ENCODE results near the gene HDAC7.

Gene HDAC7

GRCh38 chr12:47825173-47825639 is 5.5 kb upstream of the HDAC7 start:
- POLR2A ChIA-PET: no interaction called here

GRCh38 chr12:47824635-47825034 is 4.9 kb upstream of the HDAC7 start:
- ChIA-PET POLR2A (no interaction called here), CTCF (interaction anchor here (1.6 kb wide), 1 partner anchor 13 kb away, joined by 7 read pairs; no protein-coding TSS in a partner anchor)
- DNase-seq (ENCODE audit: extremely low spot score): no peak
- TF ChIP-seq ARNT (IDR thresholded peaks at IDR 0.05): no peak
- TF ChIP-seq CTBP1 (IDR thresholded peaks at IDR 0.05; ENCODE audit: borderline replicate concordance): no peak
- TF ChIP-seq FOXK2 (IDR thresholded peaks at IDR 0.05): no peak
- no peak for TF ChIP-seq ZNF384 (IDR thresholded peaks at IDR 0.05)
- TF ChIP-seq HDGF (IDR thresholded peaks at IDR 0.05; ENCODE audit: borderline replicate concordance): no peak
- TF ChIP-seq SP1 (IDR thresholded peaks at IDR 0.05): no peak
- TF ChIP-seq BHLHE40 (IDR thresholded peaks at IDR 0.05; ENCODE audit: borderline replicate concordance): no peak
- TF ChIP-seq TARDBP (IDR thresholded peaks at IDR 0.05): no peak
- no peak for TF ChIP-seq L3MBTL2 (conservative IDR thresholded peaks at IDR 0.05)
- TF ChIP-seq FOXA1 (IDR thresholded peaks at IDR 0.05): no peak
- no peak for TF ChIP-seq PKNOX1 (IDR thresholded peaks at IDR 0.05)
- TF ChIP-seq FOXM1 (IDR thresholded peaks at IDR 0.05; ENCODE audit: borderline replicate concordance): no peak
- no peak for TF ChIP-seq ELF4 (IDR thresholded peaks at IDR 0.05)
- no peak for TF ChIP-seq SUZ12 (IDR thresholded peaks at IDR 0.05)

More at GRCh38 chr12:47825173-47825639, 5.5 kb upstream of the HDAC7 start:
- CTCF ChIA-PET: interaction anchor here (1.6 kb wide), 1 partner anchor 12 kb away, joined by 7 read pairs; no protein-coding TSS in a partner anchor
- no peak for DNase-seq (ENCODE audit: extremely low spot score)
- TF ChIP-seq FOXM1 (IDR thresholded peaks at IDR 0.05; ENCODE audit: borderline replicate concordance): no peak
- no peak for TF ChIP-seq TARDBP (IDR thresholded peaks at IDR 0.05)
- TF ChIP-seq LEF1 (IDR thresholded peaks at IDR 0.05; ENCODE audit: borderline replicate concordance): no peak
- no peak for TF ChIP-seq PKNOX1 (IDR thresholded peaks at IDR 0.05)
- TF ChIP-seq FOXA1 (IDR thresholded peaks at IDR 0.05): no peak
- TF ChIP-seq BHLHE40 (IDR thresholded peaks at IDR 0.05; ENCODE audit: borderline replicate concordance): no peak
- no peak for TF ChIP-seq SP1 (IDR thresholded peaks at IDR 0.05)
- no peak for TF ChIP-seq ARNT (IDR thresholded peaks at IDR 0.05)
- no peak for TF ChIP-seq FOXK2 (IDR thresholded peaks at IDR 0.05)
- no peak for TF ChIP-seq CTBP1 (IDR thresholded peaks at IDR 0.05; ENCODE audit: borderline replicate concordance)
- TF ChIP-seq ZNF384 (IDR thresholded peaks at IDR 0.05): no peak
- no peak for TF ChIP-seq HDGF (IDR thresholded peaks at IDR 0.05; ENCODE audit: borderline replicate concordance)
- no peak for TF ChIP-seq L3MBTL2 (conservative IDR thresholded peaks at IDR 0.05)
- TF ChIP-seq SUZ12 (IDR thresholded peaks at IDR 0.05): no peak
- no peak for TF ChIP-seq NFRKB (IDR thresholded peaks at IDR 0.05)
- TF ChIP-seq ELF4 (IDR thresholded peaks at IDR 0.05): no peak

- TF ChIP-seq ZNF384 (IDR thresholded peaks at IDR 0.05): no peak
- TF ChIP-seq ELF4 (IDR thresholded peaks at IDR 0.05): no peak
- no peak for TF ChIP-seq FOXK2 (IDR thresholded peaks at IDR 0.05)
- TF ChIP-seq SP1 (IDR thresholded peaks at IDR 0.05): no peak
- no peak for TF ChIP-seq NFRKB (IDR thresholded peaks at IDR 0.05)
- TF ChIP-seq LEF1 (IDR thresholded peaks at IDR 0.05; ENCODE audit: borderline replicate concordance): no peak
- TF ChIP-seq HDGF (IDR thresholded peaks at IDR 0.05; ENCODE audit: borderline replicate concordance): no peak
- TF ChIP-seq ARNT (IDR thresholded peaks at IDR 0.05): no peak
- TF ChIP-seq PKNOX1 (IDR thresholded peaks at IDR 0.05): no peak
- no peak for TF ChIP-seq SUZ12 (IDR thresholded peaks at IDR 0.05)
- TF ChIP-seq CTBP1 (IDR thresholded peaks at IDR 0.05; ENCODE audit: borderline replicate concordance): no peak
- TF ChIP-seq BHLHE40 (IDR thresholded peaks at IDR 0.05; ENCODE audit: borderline replicate concordance): no peak
- no peak for TF ChIP-seq TARDBP (IDR thresholded peaks at IDR 0.05)
- TF ChIP-seq L3MBTL2 (conservative IDR thresholded peaks at IDR 0.05): no peak
- no peak for TF ChIP-seq FOXA1 (IDR thresholded peaks at IDR 0.05)
- no peak for TF ChIP-seq FOXM1 (IDR thresholded peaks at IDR 0.05; ENCODE audit: borderline replicate concordance)
- POLR2A ChIA-PET: no interaction called here
- CTCF ChIA-PET: interaction anchor here (1.6 kb wide), 1 partner anchor 13 kb away, joined by 7 read pairs; no protein-coding TSS in a partner anchor
- DNase-seq (ENCODE audit: extremely low spot score): no peak
These were observed 4.5 kb upstream of the HDAC7 start for GRCh38 chr12:47824198-47824597.

- ChIA-PET CTCF (interaction anchor here (1.2 to 1.7 kb wide), 2 partner anchors 14 to 15 kb away, joined by 3 to 5 read pairs; no protein-coding TSS in a partner anchor), POLR2A (no interaction called here)
- DNase-seq (ENCODE audit: extremely low spot score): no peak
- TF ChIP-seq L3MBTL2 (conservative IDR thresholded peaks at IDR 0.05): no peak
- no peak for TF ChIP-seq HDGF (IDR thresholded peaks at IDR 0.05; ENCODE audit: borderline replicate concordance)
These were observed 3.9 kb upstream of the HDAC7 start for GRCh38 chr12:47823422-47824086.

- TF ChIP-seq FOXM1 (IDR thresholded peaks at IDR 0.05; ENCODE audit: borderline replicate concordance) (no peak), L3MBTL2 (conservative IDR thresholded peaks at IDR 0.05) (no peak), BHLHE40 (IDR thresholded peaks at IDR 0.05; ENCODE audit: borderline replicate concordance) (no peak), FOXK2 (IDR thresholded peaks at IDR 0.05) (no peak), SP1 (IDR thresholded peaks at IDR 0.05) (no peak), ZNF384 (IDR thresholded peaks at IDR 0.05) (no peak), HDGF (IDR thresholded peaks at IDR 0.05; ENCODE audit: borderline replicate concordance) (no peak), CTBP1 (IDR thresholded peaks at IDR 0.05; ENCODE audit: borderline replicate concordance) (no peak), ARNT (IDR thresholded peaks at IDR 0.05) (no peak), LEF1 (IDR thresholded peaks at IDR 0.05; ENCODE audit: borderline replicate concordance) (no peak), PKNOX1 (IDR thresholded peaks at IDR 0.05) (no peak)
- ChIA-PET CTCF (interaction anchor here (0.6 to 1.7 kb wide), 4 partner anchors 13 to 125 kb away, joined by 3 to 5 read pairs (median 3); no protein-coding TSS in a partner anchor), POLR2A (interaction anchor here (2.7 kb wide), 1 partner anchor 10 kb away, joined by 14 read pairs; no protein-coding TSS in a partner anchor)
- no peak for DNase-seq (ENCODE audit: extremely low spot score)
These were observed 3.2 kb upstream of the HDAC7 start for GRCh38 chr12:47822863-47823262.
